GM12872 (cell line): ENCODE data around the gene ATP9B.

Source experiments
- TF ChIP-seq, protein P1 (sequence below): IDR thresholded peaks from 3 replicates; pipeline ENCODE4 v1.5.1; 2011; ENCODE audit warnings: low read depth, mild to moderate bottlenecking, low read length, moderate library complexity; ENCODE audit not compliant: insufficient read depth

ATP9B gene

DNA sequence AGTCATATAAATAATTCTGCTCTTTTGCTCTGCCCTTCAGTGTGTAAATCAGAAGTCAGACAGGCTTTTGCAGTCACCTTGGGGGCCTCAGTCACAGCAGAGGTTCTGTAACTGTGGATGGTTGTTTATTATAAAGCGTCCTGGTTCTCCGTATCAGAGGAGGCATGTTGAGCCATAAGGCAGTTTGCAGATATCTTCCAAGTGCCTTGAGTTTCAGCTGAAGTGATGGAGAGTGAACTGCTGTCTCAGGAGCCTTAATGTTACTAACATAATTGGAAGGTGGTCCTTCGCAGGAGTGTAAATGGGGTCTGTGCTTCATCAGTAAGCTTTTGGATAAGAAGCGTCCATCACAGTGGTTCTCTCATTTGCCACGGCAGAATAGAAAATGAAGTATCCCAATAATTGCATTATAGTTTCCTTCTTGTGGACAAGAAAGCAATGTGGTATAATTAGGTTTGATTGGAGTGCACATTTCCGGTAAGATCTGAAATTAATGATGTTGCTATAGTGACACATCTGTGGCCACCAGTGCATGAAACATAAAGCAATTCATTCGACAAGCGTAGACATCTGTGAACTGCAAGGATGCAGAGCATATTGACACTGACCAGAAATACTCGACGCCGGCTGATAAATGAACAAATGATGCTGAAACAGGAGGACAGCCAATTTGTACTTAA is 214.1 kb downstream of the ATP9B start:
- TF ChIP-seq, protein P1, sequence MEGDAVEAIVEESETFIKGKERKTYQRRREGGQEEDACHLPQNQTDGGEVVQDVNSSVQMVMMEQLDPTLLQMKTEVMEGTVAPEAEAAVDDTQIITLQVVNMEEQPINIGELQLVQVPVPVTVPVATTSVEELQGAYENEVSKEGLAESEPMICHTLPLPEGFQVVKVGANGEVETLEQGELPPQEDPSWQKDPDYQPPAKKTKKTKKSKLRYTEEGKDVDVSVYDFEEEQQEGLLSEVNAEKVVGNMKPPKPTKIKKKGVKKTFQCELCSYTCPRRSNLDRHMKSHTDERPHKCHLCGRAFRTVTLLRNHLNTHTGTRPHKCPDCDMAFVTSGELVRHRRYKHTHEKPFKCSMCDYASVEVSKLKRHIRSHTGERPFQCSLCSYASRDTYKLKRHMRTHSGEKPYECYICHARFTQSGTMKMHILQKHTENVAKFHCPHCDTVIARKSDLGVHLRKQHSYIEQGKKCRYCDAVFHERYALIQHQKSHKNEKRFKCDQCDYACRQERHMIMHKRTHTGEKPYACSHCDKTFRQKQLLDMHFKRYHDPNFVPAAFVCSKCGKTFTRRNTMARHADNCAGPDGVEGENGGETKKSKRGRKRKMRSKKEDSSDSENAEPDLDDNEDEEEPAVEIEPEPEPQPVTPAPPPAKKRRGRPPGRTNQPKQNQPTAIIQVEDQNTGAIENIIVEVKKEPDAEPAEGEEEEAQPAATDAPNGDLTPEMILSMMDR: no peak

DNA sequence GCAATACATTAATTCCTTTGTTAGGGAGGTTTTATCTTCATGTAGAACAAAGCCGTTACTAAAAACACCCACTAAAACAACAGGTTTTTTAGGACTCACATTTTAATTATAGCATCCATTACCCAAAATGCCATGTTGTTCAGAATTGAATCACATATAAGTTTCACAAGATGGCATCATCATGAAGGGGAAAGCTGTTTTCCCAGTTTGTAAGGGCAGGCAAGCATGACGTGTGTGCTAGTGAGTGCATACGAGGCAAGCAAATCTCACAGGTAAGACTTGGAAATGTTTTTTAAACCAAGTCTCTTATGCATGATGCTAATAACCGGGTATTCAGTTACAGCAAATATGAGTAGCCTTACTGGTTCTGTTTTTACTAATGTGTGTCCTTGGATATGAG is 214.7 kb downstream of the ATP9B start:
- TF ChIP-seq, protein P1: no peak

DNA sequence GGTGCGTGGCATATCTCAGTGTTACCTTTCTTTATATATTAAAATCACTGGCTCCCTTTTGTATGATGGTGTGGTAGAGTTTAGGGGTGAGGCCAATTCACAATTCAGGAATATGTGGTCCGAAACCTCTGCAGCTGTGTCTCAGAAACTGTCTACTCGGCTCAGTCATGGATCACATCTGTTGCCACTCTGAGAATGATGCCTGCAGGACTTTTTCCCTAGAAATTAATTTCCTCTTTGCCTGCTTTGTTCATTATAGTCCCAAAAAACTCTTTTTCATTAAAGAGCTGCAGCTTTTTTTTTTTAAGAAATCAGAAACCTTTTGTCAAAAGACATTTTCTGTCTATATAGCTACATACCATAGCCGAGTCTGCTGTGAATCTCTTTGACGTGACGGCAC is 221.7 kb downstream of the ATP9B start:
- TF ChIP-seq, protein P1: no peak

DNA sequence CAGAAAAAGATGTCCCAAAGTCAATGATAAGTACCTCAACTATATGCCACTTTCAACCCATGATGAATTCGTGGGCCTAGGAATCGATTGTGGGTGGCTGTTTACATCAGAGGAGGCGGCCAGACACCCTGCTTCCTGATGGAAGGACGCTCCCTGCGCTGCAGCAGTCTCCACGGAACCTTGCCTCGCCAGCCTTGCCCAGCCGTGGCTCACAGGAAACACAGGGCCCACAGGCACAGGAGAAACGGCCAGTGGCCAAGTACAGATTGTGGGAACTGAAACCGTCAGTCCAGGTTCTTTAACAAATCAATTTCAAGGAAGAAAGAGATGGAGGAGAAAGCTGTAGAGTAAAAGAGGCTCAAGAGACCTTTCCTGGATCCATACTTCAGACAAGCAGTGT is 225.0 kb downstream of the ATP9B start:
- TF ChIP-seq, protein P1: no peak

DNA sequence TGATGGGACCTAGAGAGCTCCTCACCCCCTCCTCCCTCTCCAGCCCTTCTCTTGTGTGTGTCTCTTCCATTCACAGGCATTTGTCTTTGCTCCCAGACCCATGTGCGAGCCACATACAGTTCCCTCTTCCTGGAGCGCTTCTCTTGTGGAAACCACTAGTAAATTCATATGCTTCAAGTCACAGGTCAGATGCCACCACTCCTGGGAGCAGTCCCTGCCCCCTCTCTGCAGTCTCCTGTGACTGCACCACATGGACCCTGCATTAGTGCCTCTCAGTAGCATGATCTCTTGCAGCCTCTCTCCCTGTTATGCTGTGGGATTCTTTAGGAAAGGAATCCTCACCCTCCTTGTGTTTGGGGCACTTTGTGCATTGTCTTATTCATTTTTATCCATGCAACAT is 230.1 kb downstream of the ATP9B start:
- TF ChIP-seq, protein P1: no peak

DNA sequence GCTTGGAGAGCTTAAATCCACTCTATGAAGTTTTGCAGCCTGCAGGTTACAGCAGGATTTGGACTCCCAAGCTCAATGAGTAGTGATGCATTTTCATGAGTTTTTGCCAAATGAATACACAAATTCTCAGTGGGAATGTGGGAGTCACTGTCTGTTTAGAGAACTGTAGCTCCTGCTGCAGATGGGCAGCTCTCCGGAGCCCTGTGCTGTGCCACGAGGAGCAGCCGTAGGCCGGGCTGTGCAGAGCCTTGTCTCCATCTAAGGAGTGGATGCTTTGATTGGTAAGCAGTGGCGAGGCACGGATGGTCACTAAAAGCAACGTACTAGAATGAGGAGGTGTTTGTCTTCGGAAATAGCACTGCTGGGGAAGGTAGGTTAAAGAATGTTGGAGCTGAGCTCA is 230.5 kb downstream of the ATP9B start:
- TF ChIP-seq, protein P1: no peak

DNA sequence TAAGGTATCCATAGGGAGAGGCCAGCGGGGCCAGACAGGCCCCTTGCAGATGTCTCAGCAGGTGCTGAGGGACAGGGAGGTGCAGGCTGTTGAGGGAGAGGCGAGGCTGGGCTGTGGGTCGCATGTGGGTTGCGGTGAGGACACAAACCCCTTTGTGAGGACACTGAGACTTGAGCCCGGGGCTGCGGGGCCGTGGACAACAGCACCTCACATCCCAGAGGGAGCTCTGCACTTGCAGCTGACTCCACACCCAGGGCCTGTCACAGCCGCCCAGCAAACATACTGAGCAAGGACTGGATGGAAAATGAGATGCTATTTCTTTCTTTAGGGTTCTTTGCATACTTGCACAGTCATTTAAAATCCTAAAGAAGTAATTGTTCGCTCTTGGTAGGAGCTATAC is 231.2 kb downstream of the ATP9B start:
- TF ChIP-seq, protein P1: no peak
